Ishikawa (cell line): ENCODE results near the gene ANO4.

Experiments
- CEBPB ChIP-seq: IDR thresholded peaks from 2 replicates; pipeline ENCODE4 v1.6.1; 2012
- CREB1 ChIP-seq: IDR thresholded peaks from 2 replicates; pipeline ENCODE4 v1.6.1; 2012; ENCODE audit warnings: low read depth
- EP300 ChIP-seq: IDR thresholded peaks from 2 replicates; pipeline ENCODE4 v1.6.1; 2012; ENCODE audit warnings: borderline replicate concordance
- FOXM1 ChIP-seq: IDR thresholded peaks from 2 replicates; pipeline ENCODE4 v1.6.1; 2012; ENCODE audit warnings: low read depth, borderline replicate concordance
- MAX ChIP-seq: IDR thresholded peaks from 2 replicates; pipeline ENCODE4 v1.6.1; 2012
- NFIC ChIP-seq: IDR thresholded peaks from 2 replicates; pipeline ENCODE4 v1.6.1; 2012
- RAD21 ChIP-seq: IDR thresholded peaks from 2 replicates; pipeline ENCODE4 v1.6.1; 2012; ENCODE audit warnings: low read depth
- REST ChIP-seq: IDR thresholded peaks from 2 replicates; pipeline ENCODE4 v1.6.1; 2012; ENCODE audit warnings: low read depth, mild to moderate bottlenecking
- TAF1 ChIP-seq: IDR thresholded peaks from 2 replicates; pipeline ENCODE4 v1.6.1; 2012; ENCODE audit warnings: low read depth, mild to moderate bottlenecking
- TCF12 ChIP-seq: IDR thresholded peaks from 2 replicates; pipeline ENCODE4 v1.6.1; 2012; ENCODE audit warnings: low read depth
- TEAD4 ChIP-seq: IDR thresholded peaks from 2 replicates; pipeline ENCODE4 v1.6.1; 2012

- no peak for TF ChIP-seq CEBPB
- TF ChIP-seq TCF12, result no peak
- TF ChIP-seq EP300, result no peak
- TF ChIP-seq TEAD4, result no peak
- no peak for TF ChIP-seq TAF1
- TF ChIP-seq RAD21, result no peak
- TF ChIP-seq MAX, result no peak
- TF ChIP-seq NFIC, result no peak
- no peak for TF ChIP-seq REST
- TF ChIP-seq CREB1, result no peak
- no peak for TF ChIP-seq FOXM1
Measured at GRCh38 chr12:100896192-100896591, 101.6 kb downstream of the ANO4 start.
